Measurements from ENCODE around the gene ZC3H4. TPM values are rescaled to one million over a fixed set of nuclear protein-coding genes. Genes with fewer than 3 reads are reported as not detected.

The ZC3H4 gene
- total RNA-seq, 1 experiment from 2014 or later: 45.1 TPM

- peaks cover 15% of the 10 kb centered on the region; the same call in 1 of the 2 replicates for H4K20me1 ChIP-seq (ENCODE audit: insufficient read depth)
- H3K79me2 ChIP-seq (ENCODE audit: insufficient read depth, low read length): peaks cover 96% of the 10 kb centered on the region
Observed at GRCh38 chr19:47146920-47147319, 33.3 kb upstream of the ZC3H4 start.

GRCh38 chr19:47145639-47146486 is 32.3 kb upstream of the ZC3H4 start:
- H3K4me1 ChIP-seq (ENCODE audit: control insufficient read depth in 1 of 2, insufficient read depth in 2 of 2, low read length in 2 of 2): peaks cover 7 to 8% of the 10 kb centered on the region in 2 experiments; a peak in 3 of 4 replicates
- CTCF ChIA-PET: no interaction called here
- H3K79me2 ChIP-seq (ENCODE audit: insufficient read depth, low read length): peaks cover 96% of the 10 kb centered on the region
- no peak for DNase-seq (ENCODE audit: low read depth, low spot score)
- H3K27ac ChIP-seq (ENCODE audit: low read depth, low read length): peak overlapping the region; percentile 30; the same call in 1 of the 2 replicates
- H3K36me3 ChIP-seq (ENCODE audit: control insufficient read depth in 1 of 2, insufficient read depth in 2 of 2, low read length in 2 of 2): peaks cover 45 to 61% of the 10 kb centered on the region in 2 experiments
- TF ChIP-seq RAD21 (IDR thresholded peaks at IDR 0.05; ENCODE audit: low read depth) (no peak), CBX3 (IDR thresholded peaks at IDR 0.05; ENCODE audit: low read depth) (no peak), ELF1 (IDR thresholded peaks at IDR 0.05; ENCODE audit: borderline replicate concordance, low read depth) (no peak), CTCF (IDR thresholded peaks at IDR 0.05 in 2 of 3, conservative IDR thresholded peaks at IDR 0.05 in 1 of 3; ENCODE audit: borderline replicate concordance in 1 of 3, insufficient read depth in 1 of 3, low read depth in 2 of 3, low read length in 2 of 3) (no peak), SIN3A (IDR thresholded peaks at IDR 0.05; ENCODE audit: low read depth) (no peak), ZBTB33 (IDR thresholded peaks at IDR 0.05; ENCODE audit: extremely low read depth, insufficient replicate concordance, low read length) (no peak), SP1 (IDR thresholded peaks at IDR 0.05; ENCODE audit: low read depth) (no peak), SRF (IDR thresholded peaks at IDR 0.05; ENCODE audit: low read depth) (no peak), JUND (IDR thresholded peaks at IDR 0.05) (no peak), CEBPB (IDR thresholded peaks at IDR 0.05; ENCODE audit: low read depth) (no peak), POLR2A (IDR thresholded peaks at IDR 0.05; ENCODE audit: borderline replicate concordance, extremely low read depth, insufficient read depth, insufficient read length) (no peak), EZH2phosphoT487 (IDR thresholded peaks at IDR 0.05; ENCODE audit: borderline replicate concordance) (no peak)
- H3K27me3 ChIP-seq (ENCODE audit: insufficient read depth, low read length): no peaks in the 10 kb centered on the region
- no peak overlapping the region for H3K4me3 ChIP-seq (replicated peaks in 1 of 2; ENCODE audit: low read depth in 1 of 2, low read length in 2 of 2)
- H3K9me3 ChIP-seq (ENCODE audit: control insufficient read depth in 1 of 2, insufficient read depth in 1 of 2, low read depth in 1 of 2, low read length in 2 of 2): no peaks in the 10 kb centered on the region
- H3K9ac ChIP-seq (ENCODE audit: low read length): no peak overlapping the region
- POLR2A ChIA-PET: no interaction called here
- no peaks in the 10 kb centered on the region for H3K9me2 ChIP-seq (ENCODE audit: insufficient read depth)
- TSS peak; percentile 31 for BruUV-seq (replicated peaks)
- RAD21 ChIA-PET (ENCODE audit: low non-redundant PET in 1 of 2, low total read pairs in 2 of 2, uncharacterized antibody in 2 of 2, unreplicated experiment in 2 of 2): no interaction called here
- no peak overlapping the region for H2AFZ ChIP-seq (ENCODE audit: low read depth, low read length, poor library complexity, severe bottlenecking)
- H3K4me2 ChIP-seq (ENCODE audit: low read length): no peak overlapping the region
- ATAC-seq: no peak
- intact Hi-C loops (cut with micrococcal nuclease): loop anchor here (5.0 kb wide), 1 partner anchor 281 kb away; no protein-coding TSS in a partner anchor
- H4K20me1 ChIP-seq (ENCODE audit: insufficient read depth): peaks cover 15% of the 10 kb centered on the region; the same call in 1 of the 2 replicates

More at GRCh38 chr19:47146920-47147319, 33.3 kb upstream of the ZC3H4 start:
- H3K27me3 ChIP-seq (ENCODE audit: insufficient read depth, low read length): no peaks in the 10 kb centered on the region
- no peaks in the 10 kb centered on the region for H3K9me3 ChIP-seq (ENCODE audit: control insufficient read depth in 1 of 2, insufficient read depth in 1 of 2, low read depth in 1 of 2, low read length in 2 of 2)
- intact Hi-C loops (cut with micrococcal nuclease): loop anchor here (5.0 kb wide), 1 partner anchor 280 kb away; no protein-coding TSS in a partner anchor
- ChIA-PET RAD21 (ENCODE audit: low non-redundant PET in 1 of 2, low total read pairs in 2 of 2, uncharacterized antibody in 2 of 2, unreplicated experiment in 2 of 2) (no interaction called here), POLR2A (no interaction called here), CTCF (interaction anchor here (1.3 kb wide), 1 partner anchor 98 kb away, joined by 4 read pairs; no protein-coding TSS in a partner anchor)
- BruUV-seq (replicated peaks): no TSS peak
- H3K36me3 ChIP-seq (ENCODE audit: control insufficient read depth in 1 of 2, insufficient read depth in 2 of 2, low read length in 2 of 2): peaks cover 52 to 71% of the 10 kb centered on the region in 2 experiments
- H3K9ac ChIP-seq (ENCODE audit: low read length): no peak overlapping the region
- no peak for DNase-seq (ENCODE audit: low read depth, low spot score)
- H3K9me2 ChIP-seq (ENCODE audit: insufficient read depth): no peaks in the 10 kb centered on the region
- no peak for ATAC-seq
- no peak overlapping the region for H3K4me3 ChIP-seq (replicated peaks in 1 of 2; ENCODE audit: low read depth in 1 of 2, low read length in 2 of 2)
- no peak overlapping the region for H2AFZ ChIP-seq (ENCODE audit: low read depth, low read length, poor library complexity, severe bottlenecking)
- H3K4me1 ChIP-seq (ENCODE audit: control insufficient read depth in 1 of 2, insufficient read depth in 2 of 2, low read length in 2 of 2): peaks cover 6% of the 10 kb centered on the region in 2 experiments; a peak in 3 of 4 replicates
- H3K27ac ChIP-seq (ENCODE audit: low read depth, low read length): peak overlapping the region; percentile 30; the same call in 1 of the 2 replicates
- H3K4me2 ChIP-seq (ENCODE audit: low read length): no peak overlapping the region
- TF ChIP-seq MAX (IDR thresholded peaks at IDR 0.05): no peak
- no peak for TF ChIP-seq JUND (IDR thresholded peaks at IDR 0.05)
- no peak for TF ChIP-seq CEBPB (IDR thresholded peaks at IDR 0.05; ENCODE audit: low read depth)
- no peak for TF ChIP-seq YY1 (IDR thresholded peaks at IDR 0.05; ENCODE audit: extremely low read depth, insufficient replicate concordance, low read depth, low read length)
